Tibial nerve (tissue), 4 donors: Measurements from ENCODE around the gene SAMD8.

Experiments
- CTCF ChIP-seq, 5 experiments: fragments of 200-600 bp in 3 of 5; fragments of 450-650 bp in 2 of 5; sonication (generic) in 3 of 5; IDR thresholded peaks; one replicate each; pipeline ENCODE4 v1.5.1; 2016 to 2019; ENCODE audit warnings: antibody characterized with exemption in 5 of 5, mild to moderate bottlenecking in 3 of 5, moderate library complexity in 2 of 5
- EP300 ChIP-seq, 2 donors: sonication (generic); formaldehyde crosslinking; IDR thresholded peaks; one replicate each; pipeline ENCODE4 v1.6.1; 2017; ENCODE audit warnings: antibody characterized with exemption in 2 of 2, mild to moderate bottlenecking in 1 of 2
- POLR2A ChIP-seq, 2 donors: fragments of 450-650 bp; IDR thresholded peaks; one replicate each; pipeline ENCODE4 v1.6.1; 2017; ENCODE audit warnings: antibody characterized with exemption in 2 of 2, mild to moderate bottlenecking in 2 of 2, moderate library complexity in 2 of 2

- TF ChIP-seq CTCF (IDR thresholded peaks at IDR 0.05) (no peak), POLR2A (IDR thresholded peaks at IDR 0.05) (no peak), EP300 (IDR thresholded peaks at IDR 0.05) (no peak)
These were observed 17.0 kb upstream of the SAMD8 start for GRCh38 chr10:75094465-75094864.
